Gastroesophageal sphincter (tissue), 4 donors: ENCODE results near the gene TSPAN32. TPM values are rescaled to one million over a fixed set of nuclear protein-coding genes. Genes with fewer than 3 reads are reported as not detected.
"Not testable (repeated sequence)": the region's sequence is repeated elsewhere in the genome, so short reads cannot be mapped to it uniquely, and the experiment has no call there.

Experiments
- ATAC-seq: fragments of 150-250 bp; one replicate; pipeline ENCODE4 v1.9.1; 2016; ENCODE audit warnings: mild to moderate bottlenecking, moderate library complexity
- H3K27ac ChIP-seq, 4 donors: fragments of 200-600 bp; sonication (generic) in 3 of 4; 1 replicate in 3 of 4; 2 replicates in 1 of 4; pipeline ENCODE4 v1.5.1; 2016 to 2019
- H3K27me3 ChIP-seq: fragments of 200-600 bp; sonication (generic); one replicate; pipeline ENCODE4 v1.5.1; 2019
- H3K36me3 ChIP-seq, 2 donors: fragments of 200-600 bp; sonication (generic); one replicate each; pipeline ENCODE4 v1.5.1; 2019; ENCODE audit warnings: control low read depth in 1 of 2
- H3K4me1 ChIP-seq, 3 donors: fragments of 200-600 bp; sonication (generic); 1 replicate in 2 of 3; 2 replicates in 1 of 3; pipeline ENCODE4 v1.5.1; 2016 to 2019; ENCODE audit warnings: control low read depth in 2 of 3
- H3K4me3 ChIP-seq, 2 donors: fragments of 200-600 bp; sonication (generic); one replicate each; pipeline ENCODE4 v1.5.1; 2019; ENCODE audit warnings: mild to moderate bottlenecking in 1 of 2, moderate library complexity in 1 of 2
- H3K9me3 ChIP-seq, 3 donors: fragments of 200-600 bp; sonication (generic); one replicate each; pipeline ENCODE4 v1.5.1; 2017 to 2019; ENCODE audit warnings: control low read depth in 2 of 3
- CTCF ChIP-seq, 4 experiments: fragments of 200-600 bp in 2 of 4; fragments of 450-650 bp in 2 of 4; sonication (generic) in 1 of 4; IDR thresholded peaks; one replicate each; pipeline ENCODE4 v1.5.1; 2017 to 2019; ENCODE audit warnings: antibody characterized with exemption in 4 of 4, mild to moderate bottlenecking in 2 of 4, moderate library complexity in 2 of 4
- EP300 ChIP-seq: sonication (generic); formaldehyde crosslinking; IDR thresholded peaks from one replicate; pipeline ENCODE4 v1.6.1; 2017; ENCODE audit warnings: antibody characterized with exemption, mild to moderate bottlenecking
- POLR2A ChIP-seq, 2 donors: fragments of 450-650 bp; IDR thresholded peaks; one replicate each; pipeline ENCODE4 v1.6.1; 2017; ENCODE audit warnings: antibody characterized with exemption in 2 of 2, mild to moderate bottlenecking in 2 of 2, moderate library complexity in 1 of 2
- POLR2AphosphoS5 ChIP-seq: sonication (generic); formaldehyde crosslinking; IDR thresholded peaks from one replicate; pipeline ENCODE4 v1.6.1; 2017; ENCODE audit warnings: antibody characterized with exemption
- WGBS, 2 donors: methylation state at CpG; one replicate each; pipeline ENCODE4 v1.1.5; 2018; ENCODE audit warnings: low coverage in 1 of 2; 5-methylcytosine and 5-hydroxymethylcytosine counted together
- total RNA-seq, 4 donors: library from RNA; depleted of rRNA; stranded (reverse); fragments of >200 nt; gene quantifications; one replicate each; pipeline ENCODE4 v1.1.0, GENCODE V29; 2016

Gene TSPAN32
- total RNA-seq, 4 donors from 2014 or later, result 0.62 to 3.6 (median 3.6) TPM; not detected in 1

GRCh38 chr11:2276280-2277007, 25.4 kb upstream of the TSPAN32 start:
- TF ChIP-seq CTCF (IDR thresholded peaks at IDR 0.05) (no peak), EP300 (no peak), POLR2A (IDR thresholded peaks at IDR 0.05) (no peak), POLR2AphosphoS5 (no peak)
- no peak for ATAC-seq
- H3K4me3 ChIP-seq, result no peak overlapping the region
- H3K36me3 ChIP-seq, result no peaks in the 10 kb centered on the region
- peaks cover 53% of the 10 kb centered on the region for H3K27me3 ChIP-seq
- no peaks in the 10 kb centered on the region for H3K4me1 ChIP-seq
- no peak overlapping the region for H3K27ac ChIP-seq
- WGBS, 2 donors, result 94 to 98% methylated on average over 6 to 13 of the region's 14 CpGs
- H3K9me3 ChIP-seq, result peaks cover 0 to 24% (median 0%) of the 10 kb centered on the region in 3 donors

- Histone ChIP-seq H3K9me3 (peaks cover 0 to 24% (median 0%) of the 10 kb centered on the region in 3 donors), H3K4me1 (no peaks in the 10 kb centered on the region), H3K27me3 (peaks cover 48% of the 10 kb centered on the region), H3K4me3 (no peak overlapping the region), H3K36me3 (no peaks in the 10 kb centered on the region), H3K27ac (no peak overlapping the region)
- no peak for ATAC-seq
- TF ChIP-seq POLR2A (IDR thresholded peaks at IDR 0.05), result no peak
- no peak for TF ChIP-seq EP300
- no peak for TF ChIP-seq POLR2AphosphoS5
- TF ChIP-seq CTCF (IDR thresholded peaks at IDR 0.05), result no peak
- WGBS, 2 donors, result 60% methylated on average over 1 of the region's 6 CpGs; no CpG with 5 or more reads in 1 of the 2 donors
Measured at GRCh38 chr11:2277008-2277346, 24.8 kb upstream of the TSPAN32 start.

- no peak overlapping the region for H3K27ac ChIP-seq
Measured at GRCh38 chr11:2277933-2278523, 23.8 kb upstream of the TSPAN32 start.

GRCh38 chr11:2280208-2280607, 21.6 kb upstream of the TSPAN32 start:
- TF ChIP-seq POLR2AphosphoS5 (no peak), POLR2A (IDR thresholded peaks at IDR 0.05) (no peak), CTCF (IDR thresholded peaks at IDR 0.05) (no peak), EP300 (no peak)
- no peak overlapping the region for H3K4me3 ChIP-seq
- peaks cover 0 to 37% (median 0%) of the 10 kb centered on the region in 3 donors for H3K9me3 ChIP-seq
- peaks cover 19% of the 10 kb centered on the region for H3K27me3 ChIP-seq
- no peaks in the 10 kb centered on the region for H3K36me3 ChIP-seq
- ATAC-seq, result no peak
- H3K4me1 ChIP-seq, result no peaks in the 10 kb centered on the region
- WGBS, 2 donors, result 75 to 86% methylated on average over 2 of the region's 2 CpGs
- H3K27ac ChIP-seq, result no peak overlapping the region

More at GRCh38 chr11:2277933-2278523, 23.8 kb upstream of the TSPAN32 start:
- peaks cover 0 to 34% (median 0%) of the 10 kb centered on the region in 3 donors for H3K9me3 ChIP-seq
- no peak overlapping the region for H3K4me3 ChIP-seq
- 75 to 80% methylated on average over 1 to 4 of the region's 6 CpGs for WGBS, 2 donors
- ATAC-seq, result no peak
- TF ChIP-seq CTCF (IDR thresholded peaks at IDR 0.05), result no peak
- no peak for TF ChIP-seq POLR2A (IDR thresholded peaks at IDR 0.05)
- TF ChIP-seq POLR2AphosphoS5, result no peak
- TF ChIP-seq EP300, result no peak
- no peaks in the 10 kb centered on the region for H3K36me3 ChIP-seq
- H3K4me1 ChIP-seq, result no peaks in the 10 kb centered on the region
- H3K27me3 ChIP-seq, result peaks cover 37% of the 10 kb centered on the region

GRCh38 chr11:2286350-2286749, 15.5 kb upstream of the TSPAN32 start:
- not testable (repeated sequence) for H3K4me1 ChIP-seq, H3K27ac ChIP-seq, H3K36me3 ChIP-seq, H3K4me3 ChIP-seq, ATAC-seq
- Histone ChIP-seq H3K27me3 (peaks cover 52% of the 10 kb centered on the region), H3K9me3 (peaks cover 0 to 14% (median 0%) of the 10 kb centered on the region in 3 donors)
- WGBS, 2 donors, result 95 to 100% methylated on average over 4 to 5 of the region's 13 CpGs
